Hematopoietic multipotent progenitor cell treated with erythropoietin and hydrocortisone succinate and interleukin-3 and kit ligand, for 4 days (in vitro differentiated cells): ENCODE results near the gene ESYT2.

Experiments
- DNase-seq: peaks from one replicate; pipeline ENCODE4 v3.0.0-alpha.2; 2015

Gene ESYT2

GRCh38 chr7:158740657-158741293 lies 88.5 kb downstream of the ESYT2 start:
- DNase-seq = peak; percentile 34

DNA sequence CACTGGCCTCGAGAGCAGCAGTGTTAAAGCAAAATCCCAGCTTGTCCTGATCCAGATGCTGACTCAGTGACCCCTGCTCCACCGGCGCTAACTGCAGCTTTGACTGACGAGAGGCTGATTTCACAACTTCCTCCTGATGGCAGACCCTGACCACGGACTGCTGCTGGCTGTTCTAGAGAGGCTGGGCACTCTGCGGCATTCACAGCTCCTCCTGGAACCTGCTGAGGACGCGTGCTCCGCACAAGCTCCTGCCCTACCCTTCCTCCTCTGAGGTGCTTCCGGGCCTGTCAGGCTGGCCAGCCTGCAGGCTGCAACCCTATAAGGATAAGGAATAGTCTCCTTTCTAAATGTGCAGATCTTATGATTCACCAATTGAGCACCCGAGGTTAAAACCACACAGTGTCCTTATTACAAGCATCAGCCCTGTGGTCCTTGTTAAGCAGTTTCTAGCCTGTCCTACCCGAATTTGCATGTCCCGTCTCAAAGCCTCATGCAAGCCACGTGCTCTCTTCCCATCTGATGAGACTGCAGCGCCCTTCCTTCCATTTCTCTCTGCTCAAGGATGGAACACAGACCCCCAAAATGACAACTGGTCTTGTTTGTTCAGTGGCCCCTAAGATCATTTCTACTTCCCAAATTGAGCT lies 89.2 kb downstream of the ESYT2 start:
- DNase-seq = peak; percentile 87

DNA sequence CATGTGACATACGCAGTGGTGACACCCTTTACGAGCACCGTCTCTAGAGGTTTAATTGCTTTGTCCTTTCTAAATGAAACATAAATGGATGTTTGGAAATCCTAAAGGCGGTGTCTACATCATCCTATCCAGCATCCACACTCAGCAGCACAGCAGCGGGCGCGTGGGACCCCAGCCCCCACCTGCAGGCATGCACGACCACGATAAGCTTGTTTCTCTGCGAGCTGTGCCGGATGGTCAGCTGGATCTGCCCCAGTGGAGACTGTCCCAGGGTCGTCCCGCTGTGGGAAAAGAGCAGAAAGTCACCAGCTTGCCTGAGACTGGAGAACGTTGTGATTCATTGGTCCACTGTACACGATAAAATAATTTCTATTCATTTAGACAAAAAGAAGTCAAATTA lies 90.5 kb downstream of the ESYT2 start:
- no peak for DNase-seq

GRCh38 chr7:158737064-158737695 lies 92.1 kb downstream of the ESYT2 start:
- DNase-seq = no peak

GRCh38 chr7:158735935-158736334 lies 93.4 kb downstream of the ESYT2 start:
- DNase-seq = no peak

- no peak for DNase-seq
These were observed 94.4 kb downstream of the ESYT2 start for GRCh38 chr7:158734861-158735260.

DNA sequence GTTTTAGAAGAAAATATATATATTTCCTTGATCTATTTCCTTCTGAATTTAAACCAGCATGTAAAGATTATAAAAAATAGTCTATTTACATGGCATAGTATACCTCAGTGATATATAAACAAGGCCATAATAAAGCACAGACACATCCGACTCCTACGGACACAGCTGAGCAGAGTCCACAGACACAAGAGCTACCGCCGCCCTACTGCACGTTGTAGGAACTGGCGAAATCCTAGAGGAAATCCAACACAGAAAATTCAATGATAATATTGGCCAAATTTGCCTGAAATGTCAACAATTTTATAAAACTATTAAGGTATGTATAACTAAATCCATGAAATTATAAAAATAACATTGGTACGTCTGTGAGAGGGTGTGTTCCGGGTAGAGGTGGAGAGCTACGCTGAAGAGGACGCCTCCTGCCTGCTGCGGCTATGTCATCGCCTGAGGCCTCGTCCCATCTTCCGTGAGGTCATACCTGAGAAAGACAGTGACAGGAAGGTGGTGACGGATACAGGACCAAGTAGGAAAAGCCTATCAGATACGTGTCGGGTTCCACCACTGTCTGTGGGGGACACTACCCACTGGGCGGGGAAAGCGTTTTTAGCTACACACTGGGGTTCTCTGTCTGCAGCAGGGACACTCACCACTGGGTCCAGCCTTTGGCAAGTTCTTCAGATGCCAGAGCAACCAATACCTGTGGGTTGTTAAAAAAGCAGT lies 95.4 kb downstream of the ESYT2 start:
- peak; percentile 33 for DNase-seq

GRCh38 chr7:158733220-158733519 lies 96.1 kb downstream of the ESYT2 start:
- no peak for DNase-seq

DNA sequence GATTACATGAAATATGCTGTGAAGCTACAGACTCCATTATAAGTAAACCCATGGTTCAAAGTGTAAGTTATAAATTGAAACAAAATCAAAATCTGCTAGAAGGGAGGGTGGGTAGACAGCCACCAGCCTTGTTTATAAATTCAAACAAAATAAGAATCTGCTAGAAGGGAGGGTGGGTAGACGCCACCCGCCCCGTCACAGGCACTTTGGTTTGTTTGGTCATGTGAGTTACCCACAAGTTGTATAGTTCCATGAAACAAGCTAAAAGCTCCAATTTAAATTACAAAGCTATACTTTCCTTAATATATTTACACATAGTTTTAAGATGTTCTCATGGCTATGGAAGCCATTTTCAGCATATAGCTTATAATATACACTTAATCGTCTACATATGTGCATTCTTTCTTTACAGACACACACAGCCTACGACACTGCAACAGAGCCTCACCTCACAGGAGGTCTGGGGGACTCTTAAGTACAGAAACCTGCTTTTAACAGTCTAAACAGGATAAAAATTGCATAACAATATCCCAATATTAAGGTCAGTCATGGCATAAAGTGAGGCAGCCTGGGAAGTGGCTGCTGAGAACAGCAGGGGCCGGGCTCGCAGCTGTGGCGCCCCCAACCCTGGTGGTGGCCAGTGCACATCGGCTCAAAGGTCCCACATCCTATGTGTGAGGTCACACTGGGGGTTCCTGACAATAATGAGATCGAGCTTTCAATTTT lies 96.7 kb downstream of the ESYT2 start:
- no peak for DNase-seq

DNA sequence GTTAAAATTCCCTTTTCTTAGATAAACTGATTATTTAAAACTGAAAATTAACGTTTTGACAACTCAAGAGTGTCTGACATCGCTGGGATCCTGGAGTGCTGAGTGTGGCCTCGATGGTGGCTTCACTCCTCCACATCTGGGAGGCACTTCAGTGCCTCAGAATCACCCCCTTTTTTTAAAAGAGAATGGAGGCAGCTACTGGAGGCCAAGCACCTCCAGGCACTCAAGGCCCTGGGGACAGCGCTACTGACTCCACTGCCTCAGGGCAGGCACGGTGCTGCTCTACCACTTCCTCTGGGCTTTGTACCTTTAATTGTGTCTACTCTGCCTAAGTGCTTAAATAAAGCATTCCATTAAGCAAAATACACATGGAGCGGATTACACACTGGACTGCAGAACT lies 97.5 kb downstream of the ESYT2 start:
- DNase-seq = no peak

- no peak for DNase-seq
These were observed 98.6 kb downstream of the ESYT2 start for GRCh38 chr7:158730383-158731346.

DNA sequence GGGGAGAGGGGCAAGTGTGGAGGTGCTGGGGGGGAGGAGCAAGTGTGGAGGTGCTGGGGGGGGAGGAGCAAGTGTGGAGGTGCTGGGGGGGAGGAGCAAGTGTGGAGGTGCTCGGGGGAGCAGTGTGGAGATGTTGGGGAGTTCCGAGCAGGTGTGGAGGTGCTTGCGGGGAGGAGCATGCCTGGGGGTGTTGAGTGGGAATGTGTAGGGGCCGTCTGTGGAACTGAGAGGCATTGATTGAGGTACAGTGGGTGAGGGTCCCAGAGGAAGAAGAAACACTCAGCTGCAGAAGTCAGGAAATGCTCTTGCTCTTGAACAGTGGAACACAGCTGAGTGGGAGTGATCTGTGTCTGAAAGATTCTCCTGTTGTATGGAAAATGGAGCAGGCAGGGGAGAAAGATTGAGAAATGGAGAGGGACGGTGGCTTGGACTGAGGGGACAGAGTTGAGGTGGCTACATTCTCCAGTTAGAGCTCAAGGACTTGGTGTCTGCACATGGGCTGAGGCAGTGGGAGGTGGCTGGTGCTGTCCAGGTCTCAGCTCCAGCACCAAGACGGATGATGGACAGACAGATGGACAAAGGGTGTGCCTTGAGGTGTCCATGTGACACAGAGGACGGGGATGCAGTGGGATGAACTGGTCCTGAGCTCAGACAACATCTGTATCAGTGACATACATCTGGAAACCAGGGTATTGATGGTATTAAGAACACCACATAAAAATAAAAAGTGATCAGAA lies 99.5 kb downstream of the ESYT2 start:
- DNase-seq = no peak

GRCh38 chr7:158728911-158729645 lies 100.2 kb downstream of the ESYT2 start:
- DNase-seq = no peak

- no peak for DNase-seq
These were observed 101.6 kb downstream of the ESYT2 start for GRCh38 chr7:158727690-158728089.

DNA sequence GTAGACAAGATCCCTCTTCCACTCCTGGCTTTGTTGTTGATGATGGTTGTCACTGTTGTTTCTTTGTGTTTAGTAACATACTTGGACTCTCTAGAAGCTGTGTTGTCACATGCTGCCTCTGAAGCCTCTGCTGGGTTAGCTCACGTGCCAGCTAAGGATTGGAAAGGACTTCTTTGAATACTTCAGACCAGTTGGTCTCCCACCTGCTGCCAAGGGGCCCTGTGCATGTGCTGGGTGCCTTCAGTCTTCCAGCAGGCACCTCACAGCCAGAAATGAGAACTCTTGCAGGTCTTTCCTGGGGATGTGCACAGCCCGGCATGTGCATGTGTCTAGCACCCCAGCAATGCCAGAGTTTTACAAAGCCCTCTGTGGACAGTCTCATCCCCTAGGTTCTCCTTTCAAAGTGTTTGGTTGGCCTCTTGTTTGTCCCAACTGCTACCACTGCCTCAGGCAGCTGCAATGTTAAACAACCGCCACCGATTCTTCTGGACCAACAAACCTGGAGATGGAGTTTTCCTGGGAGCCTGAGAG lies 103.0 kb downstream of the ESYT2 start:
- DNase-seq = no peak

DNA sequence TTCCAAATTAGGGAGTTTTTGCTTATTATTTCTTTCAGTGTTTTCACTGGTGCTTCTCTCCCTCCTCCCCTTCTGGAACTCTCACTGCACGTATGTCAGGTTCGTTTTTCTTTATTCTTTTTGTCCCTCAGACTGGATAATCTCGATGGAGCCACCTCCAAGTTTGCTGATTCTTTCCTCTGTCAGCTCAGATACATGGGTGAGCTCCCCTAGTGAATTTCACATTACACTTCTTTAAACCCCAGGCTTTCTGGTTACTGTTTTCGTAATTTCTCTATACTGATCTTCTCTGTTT lies 103.9 kb downstream of the ESYT2 start:
- no peak for DNase-seq

DNA sequence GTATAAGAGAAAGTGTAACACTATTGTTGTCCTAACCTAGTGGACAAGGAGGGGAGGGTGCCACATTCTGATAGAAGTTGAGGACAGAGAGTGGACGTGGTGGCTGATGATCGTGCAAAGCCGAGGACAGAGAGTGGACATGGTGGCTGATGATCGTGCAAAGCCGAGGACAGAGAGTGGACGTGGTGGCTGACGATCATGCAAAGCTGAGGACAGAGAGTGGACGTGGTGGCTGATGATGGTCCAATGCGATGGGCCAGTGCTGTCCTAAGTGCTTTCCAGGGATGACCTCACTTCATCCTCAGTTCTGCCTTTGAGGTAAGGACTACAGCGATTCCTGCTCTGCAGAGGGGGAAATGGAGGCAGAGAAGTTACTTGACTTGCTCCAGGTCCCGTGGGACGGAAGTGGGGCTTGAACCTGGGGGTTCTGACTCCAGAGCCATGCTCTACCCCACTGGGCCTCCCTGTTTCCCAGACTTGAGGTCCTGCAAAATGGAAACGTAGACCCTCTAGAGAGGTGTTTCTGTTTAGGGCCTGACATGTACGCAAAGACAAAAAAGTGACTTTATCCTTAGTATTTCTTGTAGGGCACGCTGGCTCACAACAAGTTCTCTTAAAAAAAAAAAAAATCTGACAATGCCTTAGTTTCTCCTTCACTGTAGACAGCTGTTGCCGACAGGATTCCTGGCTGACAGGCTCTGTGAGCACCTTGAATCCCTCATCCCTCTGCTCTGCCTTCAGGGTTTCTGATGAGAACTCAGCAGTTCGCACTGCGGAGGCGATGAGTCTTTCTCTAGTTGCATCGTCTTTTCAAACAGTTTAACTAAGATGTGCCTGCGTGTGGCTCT lies 104.4 kb downstream of the ESYT2 start:
- no peak for DNase-seq

GRCh38 chr7:158723714-158724385 lies 105.5 kb downstream of the ESYT2 start:
- no peak for DNase-seq

DNA sequence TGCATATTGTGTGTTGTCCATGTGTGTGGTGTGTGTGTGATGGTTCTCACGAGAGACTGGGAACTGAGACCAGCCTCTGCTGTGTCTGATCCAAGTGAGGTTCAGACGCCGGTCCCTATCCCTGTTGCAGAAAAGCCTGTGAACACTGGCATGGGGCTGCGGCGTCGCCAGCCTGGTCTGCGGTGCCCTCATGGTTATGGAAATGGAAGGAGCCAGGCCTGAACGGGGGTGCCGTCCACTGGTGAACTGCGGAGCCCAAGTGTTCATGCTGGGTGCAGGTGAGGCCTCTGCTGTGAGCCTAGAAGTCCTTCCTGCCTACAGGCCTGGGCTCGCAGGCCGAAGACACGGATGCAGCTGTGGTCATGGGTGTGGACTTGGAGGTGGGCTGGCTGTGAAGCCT lies 106.0 kb downstream of the ESYT2 start:
- no peak for DNase-seq
